BE2C (cell line): ENCODE results near the gene MYL4.

Experiments
- DNase-seq: peaks from one replicate; pipeline ENCODE4 v3.0.0-alpha.2; 2020
- H3K27me3 ChIP-seq: fragments of 250-450 bp; sonication (Bioruptor Pico); 2 replicates; pipeline ENCODE4 v1.5.1; 2020; ENCODE audit warnings: mild to moderate bottlenecking
- H3K36me3 ChIP-seq: fragments of 250-450 bp; sonication (Bioruptor Pico); 2 replicates; pipeline ENCODE4 v1.5.1; 2020; ENCODE audit warnings: mild to moderate bottlenecking
- H3K4me1 ChIP-seq: fragments of 250-450 bp; sonication (Bioruptor Pico); 2 replicates; pipeline ENCODE4 v1.5.1; 2020
- H3K4me3 ChIP-seq: 2 replicates; pipeline ENCODE4 v1.5.1; 2011; ENCODE audit warnings: low read depth, low read length
- H3K9me3 ChIP-seq: fragments of 250-450 bp; sonication (Bioruptor Pico); 2 replicates; pipeline ENCODE4 v1.5.1; 2020
- TF ChIP-seq, protein P1 (sequence below): IDR thresholded peaks from 2 replicates; pipeline ENCODE4 v1.5.1; 2012; ENCODE audit warnings: mild to moderate bottlenecking, low read depth, low read length

MYL4 gene

DNA sequence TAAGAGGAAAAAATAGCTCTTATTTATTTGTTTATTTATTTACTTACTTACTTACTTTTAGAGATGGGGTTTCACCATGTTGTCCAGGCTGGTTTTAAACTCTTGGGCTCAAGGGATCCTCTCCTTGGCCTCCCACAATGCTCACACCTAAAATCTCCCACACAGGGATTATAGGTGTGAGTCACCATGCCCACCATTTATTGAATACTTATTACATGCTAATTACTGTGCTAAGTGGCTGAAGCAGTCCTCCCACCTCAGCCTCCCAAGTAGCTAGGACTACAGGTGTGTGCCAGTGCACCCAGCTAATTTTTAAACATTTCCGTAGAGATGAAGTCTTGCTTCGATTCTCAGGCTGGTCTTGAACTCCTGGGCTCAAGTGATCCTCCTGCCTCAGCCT is 33.5 kb downstream of the MYL4 start:
- no peak for DNase-seq
- H3K4me1 ChIP-seq, result peaks cover 15% of the 10 kb centered on the region
- no peaks in the 10 kb centered on the region for H3K36me3 ChIP-seq
- no peak overlapping the region for H3K4me3 ChIP-seq
- no peaks in the 10 kb centered on the region for H3K9me3 ChIP-seq
- H3K27me3 ChIP-seq, result no peaks in the 10 kb centered on the region
- TF ChIP-seq, protein P1, sequence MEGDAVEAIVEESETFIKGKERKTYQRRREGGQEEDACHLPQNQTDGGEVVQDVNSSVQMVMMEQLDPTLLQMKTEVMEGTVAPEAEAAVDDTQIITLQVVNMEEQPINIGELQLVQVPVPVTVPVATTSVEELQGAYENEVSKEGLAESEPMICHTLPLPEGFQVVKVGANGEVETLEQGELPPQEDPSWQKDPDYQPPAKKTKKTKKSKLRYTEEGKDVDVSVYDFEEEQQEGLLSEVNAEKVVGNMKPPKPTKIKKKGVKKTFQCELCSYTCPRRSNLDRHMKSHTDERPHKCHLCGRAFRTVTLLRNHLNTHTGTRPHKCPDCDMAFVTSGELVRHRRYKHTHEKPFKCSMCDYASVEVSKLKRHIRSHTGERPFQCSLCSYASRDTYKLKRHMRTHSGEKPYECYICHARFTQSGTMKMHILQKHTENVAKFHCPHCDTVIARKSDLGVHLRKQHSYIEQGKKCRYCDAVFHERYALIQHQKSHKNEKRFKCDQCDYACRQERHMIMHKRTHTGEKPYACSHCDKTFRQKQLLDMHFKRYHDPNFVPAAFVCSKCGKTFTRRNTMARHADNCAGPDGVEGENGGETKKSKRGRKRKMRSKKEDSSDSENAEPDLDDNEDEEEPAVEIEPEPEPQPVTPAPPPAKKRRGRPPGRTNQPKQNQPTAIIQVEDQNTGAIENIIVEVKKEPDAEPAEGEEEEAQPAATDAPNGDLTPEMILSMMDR, result no peak

DNA sequence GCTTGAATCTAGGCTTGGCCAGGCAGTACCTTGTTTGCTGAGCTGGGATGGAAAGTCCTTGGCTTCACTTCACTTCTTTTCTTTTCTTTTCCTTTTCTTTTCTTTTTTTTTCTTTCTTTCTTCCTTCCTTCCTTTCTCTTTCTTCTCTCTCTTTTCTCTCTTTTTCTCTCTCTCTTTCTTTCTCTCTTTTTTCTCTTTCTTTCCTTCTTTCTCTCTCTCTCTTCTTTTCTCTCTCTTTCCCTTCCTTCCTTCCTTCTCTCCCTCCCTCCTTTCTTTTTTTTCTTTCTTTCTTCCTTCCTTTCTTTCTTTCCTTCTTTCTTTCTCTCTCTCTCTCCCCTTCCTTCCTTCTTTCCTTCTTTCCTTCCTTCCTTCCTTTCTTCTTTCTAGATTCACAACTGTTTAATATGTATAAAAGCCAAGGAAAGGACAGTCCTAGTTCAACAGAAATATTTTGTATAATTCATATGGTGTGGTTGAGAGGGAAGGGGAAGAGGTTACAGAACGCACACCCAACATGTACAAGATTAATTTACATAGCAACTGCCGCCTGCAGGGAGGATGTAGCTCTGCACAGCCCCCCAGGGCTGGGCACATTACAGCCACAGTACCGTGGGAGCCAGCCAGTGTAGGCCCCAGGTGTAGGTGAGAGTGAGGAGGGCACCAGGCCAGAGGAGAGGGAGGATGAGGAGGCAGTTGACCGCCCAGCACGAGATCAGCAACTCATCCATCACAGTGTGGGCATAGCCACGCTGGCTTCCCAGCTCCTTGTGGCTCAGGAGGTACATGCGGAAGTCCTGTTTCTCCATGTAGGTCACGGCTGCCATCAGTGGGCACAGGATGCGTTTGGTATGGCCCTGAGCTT is 34.8 kb downstream of the MYL4 start:
- TF ChIP-seq, protein P1, result no peak
- H3K4me3 ChIP-seq, result no peak overlapping the region
- H3K9me3 ChIP-seq, result no peaks in the 10 kb centered on the region
- H3K4me1 ChIP-seq, result peaks cover 15% of the 10 kb centered on the region
- H3K27me3 ChIP-seq, result no peaks in the 10 kb centered on the region
- H3K36me3 ChIP-seq, result no peaks in the 10 kb centered on the region
- DNase-seq, result no peak

DNA sequence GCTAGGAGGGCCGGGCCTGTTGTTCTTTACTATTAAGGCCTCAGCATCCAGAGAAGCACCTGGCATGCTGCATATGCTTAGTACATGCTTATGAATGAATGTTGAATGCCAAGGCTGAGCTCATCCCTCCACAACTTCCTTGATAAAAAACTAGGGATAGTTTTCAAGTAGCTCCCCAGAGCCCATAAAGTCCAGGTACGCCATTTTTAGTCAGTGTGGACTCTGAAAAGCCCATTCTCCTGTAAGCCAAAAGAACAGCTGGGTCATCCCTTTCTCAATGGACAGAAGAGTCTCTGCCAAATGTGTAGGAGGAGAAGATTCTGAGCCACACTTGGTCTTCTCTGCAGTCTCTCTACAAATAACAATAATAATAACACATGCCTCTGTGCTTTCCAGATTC is 35.5 kb downstream of the MYL4 start:
- peaks cover 12% of the 10 kb centered on the region for H3K4me1 ChIP-seq

DNA sequence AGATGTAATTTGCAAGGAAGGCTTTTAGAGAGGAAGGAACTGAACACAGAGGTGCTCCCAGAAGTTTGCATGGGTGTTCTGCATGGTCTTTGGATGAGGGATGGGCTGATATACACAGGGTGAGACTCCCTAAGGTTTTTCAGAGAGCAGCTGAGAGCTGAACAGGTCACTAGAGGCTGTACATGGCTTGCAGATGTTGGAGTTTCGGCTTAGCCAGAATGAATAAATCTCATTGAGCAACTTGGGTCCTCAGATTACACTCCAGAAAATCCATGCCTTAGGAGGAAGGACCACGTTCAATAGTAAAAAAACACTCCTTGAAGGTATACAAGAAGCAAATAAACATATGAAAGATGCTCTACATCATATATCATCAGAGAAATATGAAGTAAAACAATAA is 37.0 kb downstream of the MYL4 start:
- no peak overlapping the region for H3K4me3 ChIP-seq
- no peaks in the 10 kb centered on the region for H3K36me3 ChIP-seq
- TF ChIP-seq, protein P1, result no peak
- no peak for DNase-seq
- H3K9me3 ChIP-seq, result no peaks in the 10 kb centered on the region
- no peaks in the 10 kb centered on the region for H3K27me3 ChIP-seq
- H3K4me1 ChIP-seq, result no peaks in the 10 kb centered on the region

More for the DNA sequence above, 35.5 kb downstream of the MYL4 start:
- Histone ChIP-seq H3K4me3 (no peak overlapping the region), H3K36me3 (no peaks in the 10 kb centered on the region), H3K27me3 (no peaks in the 10 kb centered on the region), H3K9me3 (no peaks in the 10 kb centered on the region)
- DNase-seq, result no peak
- TF ChIP-seq, protein P1, result no peak

DNA sequence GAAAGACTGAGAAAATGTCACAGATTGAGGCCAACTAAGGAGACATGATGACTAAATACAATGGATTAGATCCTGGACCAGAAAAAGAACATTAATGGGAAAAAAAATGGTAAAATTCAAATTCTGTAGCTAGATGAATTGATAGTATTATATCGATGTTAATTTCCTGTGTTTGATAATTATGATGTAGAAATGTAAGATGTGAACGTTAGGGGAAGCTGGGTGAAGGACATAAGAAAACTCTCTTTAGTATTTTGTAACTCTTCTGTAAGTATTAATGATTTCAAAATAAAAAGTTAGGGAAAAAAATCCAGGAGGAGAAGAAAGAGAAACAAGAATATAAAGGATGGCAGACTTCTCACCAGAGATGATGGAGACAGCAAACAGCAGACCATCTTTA is 41.7 kb downstream of the MYL4 start:
- Histone ChIP-seq H3K36me3 (no peaks in the 10 kb centered on the region), H3K4me3 (no peak overlapping the region), H3K27me3 (peaks cover 3% of the 10 kb centered on the region; the same call in 1 of the 2 replicates), H3K9me3 (no peaks in the 10 kb centered on the region), H3K4me1 (0 out of 2 replicates have a peak, but pooled peaks cover 2% of the 10 kb centered on the region)
- DNase-seq, result no peak
- TF ChIP-seq, protein P1, result no peak

DNA sequence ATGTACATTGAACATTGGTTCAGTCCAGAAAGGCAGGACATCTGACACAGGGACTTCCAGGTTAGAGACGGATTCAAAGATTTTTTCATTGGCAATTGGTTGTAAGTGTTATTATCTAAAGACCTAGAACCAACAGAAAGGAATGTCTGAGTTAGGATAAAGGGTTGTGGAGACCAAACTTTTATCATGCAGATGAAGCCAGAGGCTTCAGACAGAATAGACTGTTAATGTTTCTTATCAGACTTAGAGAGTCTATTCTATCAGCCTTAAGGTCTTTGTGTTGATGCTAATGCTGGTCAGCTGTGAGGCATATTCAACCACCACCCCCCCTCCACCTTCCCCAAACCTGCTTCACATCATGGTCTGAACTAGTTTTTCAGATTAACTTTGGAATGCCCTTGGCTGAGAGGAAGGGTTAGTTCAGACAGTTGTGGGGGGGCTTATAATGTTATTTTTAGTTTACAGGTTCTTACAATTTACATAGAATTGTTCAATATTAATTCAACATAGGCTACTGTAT is 42.3 kb downstream of the MYL4 start:
- TF ChIP-seq, protein P1, result no peak
- Histone ChIP-seq H3K9me3 (no peaks in the 10 kb centered on the region), H3K27me3 (peaks cover 3% of the 10 kb centered on the region; the same call in 1 of the 2 replicates), H3K36me3 (no peaks in the 10 kb centered on the region), H3K4me1 (0 out of 2 replicates have a peak, but pooled peaks cover 2% of the 10 kb centered on the region), H3K4me3 (no peak overlapping the region)
- DNase-seq, result no peak
